HS-27A (cell line): ENCODE results near the gene EIF2A.
A peak's percentile ranks its signal among the peaks of the same experiment; 100 is the strongest.
"Not testable (repeated sequence)": the region's sequence is repeated elsewhere in the genome, so short reads cannot be mapped to it uniquely, and the experiment has no call there.

Experiments used
- DNase-seq: peaks from one replicate; pipeline ENCODE4 v3.0.0-alpha.2; 2012; ENCODE audit warnings: low read depth, missing footprints

EIF2A gene

DNA sequence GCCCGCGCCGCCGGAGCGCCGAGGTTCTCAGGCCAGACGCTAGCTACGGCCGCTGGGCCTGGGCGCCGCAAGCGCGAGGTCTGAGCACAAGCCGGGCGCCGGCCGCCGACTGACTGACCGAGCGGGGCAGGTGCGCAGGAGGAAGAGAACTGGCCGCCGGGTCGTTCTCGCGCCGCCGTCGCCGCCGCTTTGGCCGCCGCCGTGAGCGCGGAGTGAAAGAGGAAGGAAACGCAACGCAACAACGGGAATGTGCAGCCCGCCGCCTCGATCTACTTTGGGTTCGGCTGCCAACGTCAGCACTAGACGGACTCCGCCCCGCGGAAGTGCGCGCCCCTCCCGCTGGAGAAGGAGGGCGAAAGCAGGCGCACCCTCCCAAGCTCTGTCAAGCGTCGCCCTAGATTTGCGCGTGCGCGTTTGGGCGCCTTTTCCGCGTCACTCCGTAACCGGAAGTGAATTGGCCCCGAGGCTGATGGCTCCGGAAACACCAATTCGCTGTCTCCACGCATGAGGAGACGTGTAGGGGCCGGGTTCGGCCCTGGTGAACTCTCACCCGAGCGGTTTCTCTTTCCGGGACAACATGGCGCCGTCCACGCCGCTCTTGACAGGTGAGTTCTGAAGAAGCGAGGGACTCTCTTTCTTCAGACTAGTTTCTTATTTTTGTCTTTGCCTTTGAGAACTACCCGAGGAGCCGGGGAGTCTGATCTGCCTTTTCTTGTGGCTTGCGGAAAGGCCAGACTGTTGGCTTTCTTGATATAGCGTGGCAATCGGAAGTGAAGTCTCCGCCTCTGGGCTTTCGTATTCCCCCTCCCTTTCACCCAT is at the start of gene EIF2A, which contains the start of gene SERP1:
Gene EIF2A (plus strand): TSS at position 562 of the 819 bp plus-strand sequence. CDS start 16 bp downstream, at position 578.
Gene SERP1 (minus strand): TSS at position 271 of the 819 bp plus-strand sequence. CDS start 361 bp downstream, outside the sequence.
- DNase-seq: peak; percentile 97

DNA sequence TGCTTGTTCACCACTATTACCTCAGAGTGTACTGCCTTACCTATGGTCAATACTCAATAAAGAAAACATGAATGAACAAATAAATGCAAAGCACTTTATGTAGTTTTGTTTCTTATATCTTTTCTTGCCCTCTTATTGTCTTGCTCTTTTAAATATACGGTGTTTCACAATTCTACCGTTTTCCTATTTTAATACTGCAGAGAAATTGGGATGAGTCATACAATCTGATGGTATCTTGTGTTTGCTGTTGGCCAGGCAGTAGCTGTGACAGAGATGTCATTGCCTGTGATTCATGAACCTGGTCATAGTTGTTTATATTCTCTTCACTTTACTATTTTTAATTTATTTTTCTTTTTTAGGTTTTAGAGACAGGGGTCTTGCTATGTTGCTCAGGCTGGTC is 48.6 kb upstream of the EIF2A start:
- DNase-seq: no peak

DNA sequence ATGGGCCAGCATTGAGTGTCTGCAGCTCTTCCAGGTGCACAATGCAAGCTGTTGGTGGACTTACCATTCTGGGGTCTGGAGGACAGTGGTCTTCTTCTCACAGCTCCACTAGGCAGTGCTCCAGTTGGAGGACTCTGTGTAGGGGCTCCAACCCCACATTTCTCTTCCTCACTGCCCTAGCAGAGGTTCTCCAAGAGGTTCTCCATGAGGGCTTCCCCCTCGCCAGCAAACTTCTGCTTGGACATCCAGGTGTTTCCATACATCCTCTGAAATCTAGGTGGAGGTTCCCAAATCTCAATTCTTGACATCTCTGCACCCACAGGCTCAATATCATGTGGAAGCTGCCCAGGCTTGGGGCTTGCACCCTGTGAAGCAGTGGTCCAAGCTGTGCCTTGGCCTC is 45.6 kb upstream of the EIF2A start:
- not testable (repeated sequence) for DNase-seq

DNA sequence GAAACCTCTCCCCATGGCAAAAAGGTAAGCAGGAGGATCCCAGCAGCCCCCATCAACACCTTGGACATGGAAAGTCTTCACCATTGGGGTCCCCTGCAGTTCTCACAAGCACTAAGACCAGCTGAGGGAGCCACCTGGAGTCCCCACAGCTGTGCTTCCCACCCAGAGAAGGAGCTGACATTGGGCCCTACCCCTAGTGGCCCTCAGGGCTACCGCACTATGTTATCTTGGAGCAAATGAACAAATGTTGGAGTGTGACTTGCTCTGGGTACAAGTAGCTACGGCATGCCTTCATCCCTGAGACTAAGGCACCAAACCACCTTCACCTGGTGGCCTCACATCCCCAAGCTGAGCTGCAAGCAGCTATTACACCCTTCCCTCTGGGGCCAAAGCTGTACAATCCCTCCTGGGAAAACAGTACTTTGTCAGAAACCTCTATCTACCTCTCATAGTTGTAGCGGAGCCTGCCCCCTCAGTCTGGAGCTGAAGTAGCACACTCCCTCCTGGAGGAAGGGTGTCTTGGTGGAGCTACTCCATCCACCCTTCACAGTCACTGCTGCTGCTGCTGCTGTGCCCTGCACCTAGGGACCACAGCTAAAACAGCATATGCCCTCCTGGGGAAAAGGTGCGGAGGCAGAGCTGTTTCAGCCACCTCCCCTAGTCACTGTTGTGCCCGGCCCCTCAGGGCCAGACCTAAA is 43.0 kb upstream of the EIF2A start:
- DNase-seq: no peak

DNA sequence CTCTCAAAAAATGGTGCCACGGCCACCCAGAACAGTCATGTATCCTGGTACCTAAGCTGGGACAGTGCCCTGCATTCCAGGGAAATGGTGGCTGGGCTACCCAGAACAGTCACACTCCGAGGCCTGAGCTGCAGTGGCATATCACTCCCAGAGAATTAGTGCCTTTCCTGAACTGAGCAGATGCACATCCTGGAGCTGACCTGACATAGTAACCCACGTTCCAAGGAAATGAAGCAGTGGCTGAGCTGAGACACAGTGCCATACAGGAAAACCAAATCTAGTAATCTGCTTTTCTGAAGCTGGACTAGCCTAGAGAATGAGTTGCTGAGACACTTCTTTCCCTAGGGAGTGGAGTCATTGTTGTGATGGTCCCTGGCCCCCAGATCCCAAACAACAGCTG is 42.1 kb upstream of the EIF2A start:
- DNase-seq: no peak

DNA sequence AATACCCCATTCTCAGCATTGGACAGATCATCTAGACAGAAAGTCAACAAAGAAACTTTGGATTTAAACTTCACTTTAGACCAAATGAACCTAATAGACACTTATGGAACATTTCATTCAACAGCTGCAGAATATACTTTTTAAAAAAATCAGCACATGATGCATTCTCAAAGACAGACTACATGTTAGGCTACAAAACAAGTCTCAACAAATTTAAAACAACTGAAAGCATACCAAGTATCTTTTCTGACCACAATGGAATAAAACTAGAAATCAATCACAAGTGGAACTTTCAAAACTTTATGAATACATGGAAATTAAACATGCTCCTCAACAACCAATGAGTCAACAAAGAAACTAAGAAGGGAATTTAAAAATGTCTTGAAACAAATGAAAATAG is 38.2 kb upstream of the EIF2A start:
- DNase-seq: no peak

DNA sequence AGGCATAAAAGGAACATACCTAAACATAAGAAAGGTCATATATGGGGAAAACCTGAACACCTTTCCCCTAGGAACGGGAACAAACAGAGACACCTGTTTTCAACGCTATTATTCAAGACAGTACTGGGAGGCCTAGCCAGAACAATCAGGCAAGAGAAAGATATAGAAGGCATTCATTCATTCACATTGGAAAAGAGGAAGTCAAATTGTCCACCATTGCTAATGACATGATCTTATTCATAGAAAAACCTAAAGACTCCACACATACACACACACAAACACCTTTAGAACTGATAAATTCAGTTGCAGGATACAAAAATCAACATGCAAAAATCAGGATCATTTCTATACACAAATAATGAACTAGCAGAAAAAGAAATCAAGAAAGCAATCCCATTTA is 36.8 kb upstream of the EIF2A start:
- DNase-seq: no peak

DNA sequence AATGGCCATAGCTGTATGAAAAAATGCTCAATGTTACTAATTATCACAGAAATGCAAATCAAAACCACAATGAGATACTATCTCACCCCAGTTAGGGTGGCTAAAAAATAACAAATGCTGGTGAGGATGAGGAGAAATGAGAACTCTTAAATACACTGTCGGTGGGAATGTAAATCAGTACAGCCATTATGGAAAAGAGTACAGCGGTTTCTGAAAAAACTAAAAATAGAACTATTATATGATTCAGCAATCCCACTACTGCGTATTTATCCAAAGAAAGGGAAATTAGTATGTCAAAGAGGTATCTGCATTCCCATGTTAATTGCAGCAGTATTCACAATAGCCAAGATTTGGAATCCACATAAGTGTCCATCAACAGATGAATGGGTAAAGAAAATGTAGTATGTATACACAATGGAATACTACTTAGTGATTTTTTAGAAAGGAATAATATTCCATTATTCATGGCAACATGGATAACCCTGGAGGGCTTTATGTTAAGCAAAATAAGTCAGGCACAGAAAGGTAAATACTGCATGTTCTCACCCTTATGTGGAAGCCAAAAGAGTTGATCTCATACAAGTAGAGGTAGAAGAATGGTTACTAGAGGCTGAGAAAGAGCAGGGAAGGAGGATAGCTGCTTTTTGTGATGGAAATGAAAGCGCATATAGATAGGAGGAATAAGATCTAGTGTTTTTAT is 35.3 kb upstream of the EIF2A start:
- no peak for DNase-seq

DNA sequence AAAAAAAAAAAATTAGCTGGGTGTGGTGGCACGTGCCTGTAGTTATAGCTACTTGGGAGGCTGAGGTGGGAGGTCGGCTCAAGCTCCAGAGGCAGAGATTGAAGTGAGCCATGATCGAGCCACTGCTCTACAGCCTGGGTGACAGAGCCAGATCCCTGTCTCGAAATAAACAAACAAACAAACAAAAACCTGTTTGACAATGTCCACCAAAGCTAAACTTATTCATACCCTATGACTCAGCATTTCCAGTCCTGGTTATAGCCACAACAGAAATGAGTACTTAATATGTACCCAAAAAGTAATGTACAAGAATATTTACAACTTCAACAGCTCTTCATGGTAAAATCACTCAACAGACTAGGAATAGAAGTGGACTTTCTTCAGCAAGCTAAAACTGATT is 31.4 kb upstream of the EIF2A start:
- no peak for DNase-seq

DNA sequence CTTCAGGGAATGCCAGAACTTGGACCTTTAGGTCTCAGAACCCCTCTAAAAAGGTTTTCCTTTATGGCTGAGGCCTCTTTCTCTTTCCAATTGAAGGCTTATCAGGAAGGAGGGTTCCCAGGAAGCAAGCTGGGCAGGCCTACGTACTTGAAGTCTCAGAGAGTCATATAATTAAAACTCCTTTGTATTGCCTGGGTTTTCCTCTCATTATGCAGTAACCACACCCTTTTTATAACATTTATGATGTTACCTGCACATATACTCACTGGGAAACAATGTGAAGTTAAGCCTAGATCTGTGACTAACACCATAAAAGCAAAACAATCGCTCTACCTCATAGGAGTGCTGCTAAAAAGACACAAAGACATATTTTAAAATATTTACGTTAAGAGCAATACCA is 27.6 kb upstream of the EIF2A start:
- no peak for DNase-seq

DNA sequence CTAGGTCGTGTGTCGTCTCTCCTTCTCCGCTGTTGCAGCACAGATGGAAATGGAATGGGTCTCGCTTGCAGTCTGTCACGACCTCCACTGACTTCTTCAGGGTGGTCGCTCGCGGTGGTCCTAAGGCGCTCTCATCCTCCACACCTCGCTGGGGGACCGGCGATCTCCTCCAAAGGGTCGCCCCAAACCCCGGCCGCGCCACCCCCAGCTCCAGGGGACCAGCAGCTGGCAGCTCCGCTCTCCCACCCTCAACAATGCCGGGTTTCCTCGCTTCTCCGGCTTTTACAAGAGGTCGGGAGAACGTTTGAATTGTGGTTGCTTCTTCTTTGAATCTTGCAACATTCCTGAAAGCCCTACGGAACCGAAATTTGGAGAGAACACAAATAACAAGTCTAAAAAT is 26.2 kb upstream of the EIF2A start:
- DNase-seq: no peak

DNA sequence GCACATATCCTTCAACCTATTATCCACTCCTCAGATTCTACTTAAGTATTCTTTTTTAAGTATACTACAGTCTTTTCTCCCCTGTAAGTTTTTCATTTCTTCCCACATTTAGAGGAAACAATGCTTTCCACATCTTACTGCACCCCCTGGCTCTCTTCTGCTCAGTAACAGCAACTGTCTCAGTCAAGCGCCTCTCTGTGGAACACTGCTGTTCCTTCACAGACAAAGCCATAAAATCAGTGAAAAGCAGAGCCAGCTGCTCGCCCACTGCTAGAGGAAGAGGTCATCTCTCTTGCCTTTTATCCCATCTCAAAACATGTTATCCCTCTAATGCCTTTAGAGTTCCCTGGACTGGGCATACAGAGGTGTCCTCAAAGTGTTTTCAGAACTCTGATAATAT is 25.1 kb upstream of the EIF2A start:
- no peak for DNase-seq

DNA sequence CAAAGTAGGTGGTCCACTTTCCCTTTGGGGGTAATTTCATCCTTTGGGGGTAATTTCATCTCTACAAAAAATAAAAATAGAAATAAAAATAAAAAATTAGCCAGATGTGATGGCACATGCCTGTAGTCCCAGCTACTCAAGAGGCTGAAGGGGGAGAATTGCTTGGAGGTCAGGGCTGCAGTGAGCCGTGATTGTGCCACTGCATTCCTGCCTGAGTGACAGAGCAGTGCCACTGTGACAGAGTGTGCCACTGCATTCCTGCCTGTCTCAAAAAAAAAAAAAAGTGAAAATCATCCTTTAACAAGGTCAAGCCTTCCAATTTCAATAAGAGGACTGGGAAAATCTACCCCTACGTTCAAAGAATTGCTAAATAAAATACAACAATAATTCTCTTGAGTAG is 23.0 kb upstream of the EIF2A start:
- DNase-seq: no peak

DNA sequence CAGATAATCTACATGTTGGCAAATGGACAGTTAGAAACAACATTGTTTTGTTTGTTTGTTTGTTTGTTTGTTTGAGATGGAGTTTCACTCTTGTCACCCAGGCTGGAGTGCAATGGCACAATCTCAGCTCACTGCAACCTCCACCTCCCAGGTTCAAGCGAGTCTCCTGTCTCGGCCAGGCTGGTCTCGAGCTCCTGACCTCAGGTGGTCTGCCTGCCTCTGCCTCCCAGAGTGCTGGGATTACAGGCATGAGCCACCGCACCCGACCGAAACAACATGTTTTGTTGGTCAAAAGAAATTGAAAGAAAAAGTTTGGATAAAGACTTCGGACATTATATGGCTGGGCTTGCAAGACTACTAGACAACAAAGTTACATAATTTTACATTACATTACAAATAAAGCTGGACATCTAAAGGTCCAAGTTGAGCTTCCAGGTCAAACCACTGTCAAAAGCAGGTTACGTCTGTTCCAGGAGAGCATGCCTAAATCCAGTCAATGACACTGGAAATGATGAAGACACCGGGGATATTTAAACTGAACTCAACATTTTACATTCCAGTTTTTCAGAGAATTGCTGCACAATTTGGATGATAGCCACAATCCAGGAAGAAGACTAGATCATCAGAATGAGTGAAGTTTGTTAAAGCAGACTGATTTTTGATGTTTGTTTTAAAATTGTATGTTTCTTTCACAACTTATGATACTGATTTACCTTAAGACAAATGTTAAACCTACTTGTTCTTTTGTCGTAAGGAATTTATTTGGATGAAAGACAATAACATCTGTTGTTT is 18.9 kb upstream of the EIF2A start:
- DNase-seq: no peak

DNA sequence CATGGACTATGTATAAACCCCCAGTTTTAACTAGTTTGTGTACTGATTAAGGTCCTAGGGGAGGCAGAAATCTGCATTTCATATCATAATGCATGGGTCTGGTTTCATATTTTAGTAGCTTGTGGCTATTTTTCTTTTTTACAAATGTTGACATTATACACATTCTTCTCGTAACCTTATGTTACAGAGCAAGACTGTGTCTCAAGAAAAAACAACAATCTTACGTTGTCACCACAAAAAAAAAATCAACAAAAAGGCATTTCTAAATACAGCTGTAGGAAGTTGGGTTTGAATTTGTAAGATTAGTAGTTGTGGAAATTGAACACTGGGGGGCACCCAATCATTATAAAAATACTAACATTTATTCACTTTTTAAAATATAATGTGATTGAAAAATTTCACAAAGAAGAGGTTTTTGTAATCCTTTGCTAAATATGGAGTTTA is 18.2 kb upstream of the EIF2A start:
- DNase-seq: no peak

DNA sequence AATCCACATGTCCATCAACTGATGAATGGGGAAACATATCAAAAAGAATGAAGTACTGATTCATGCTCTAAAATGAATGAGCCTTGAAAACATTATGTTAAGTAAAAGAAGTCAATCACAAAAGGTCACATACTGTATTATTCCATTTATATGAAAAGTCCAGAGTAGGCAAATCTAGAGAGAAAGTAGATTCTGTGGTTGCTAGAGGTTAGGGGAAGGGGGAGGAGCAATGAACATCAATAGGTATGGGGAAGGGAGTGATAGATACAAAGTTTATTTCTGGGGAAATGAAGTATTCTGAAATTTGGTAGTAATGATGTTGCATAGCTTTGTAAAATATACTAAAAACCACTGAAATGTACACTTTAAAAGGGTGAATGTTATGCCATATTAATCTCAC is 14.8 kb upstream of the EIF2A start:
- no peak for DNase-seq

DNA sequence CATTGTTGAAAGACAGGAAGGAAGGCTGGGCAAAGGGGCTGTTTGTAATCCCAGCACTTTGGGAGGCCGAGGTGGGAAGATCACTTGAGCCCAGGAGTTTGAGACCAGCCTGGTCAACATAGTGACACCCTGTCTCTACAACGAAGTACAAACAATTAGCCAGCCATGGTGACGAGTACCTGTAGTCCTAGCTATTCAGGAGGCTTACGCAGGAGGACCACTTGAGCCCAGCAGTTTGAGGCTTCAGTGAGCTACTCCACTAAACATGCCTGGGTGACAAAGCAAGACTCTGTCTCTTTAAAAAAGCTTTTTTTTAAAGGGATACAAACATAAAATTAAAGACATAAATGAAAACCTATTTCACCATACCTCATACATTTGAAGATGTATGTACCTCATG is 11.4 kb upstream of the EIF2A start:
- no peak for DNase-seq

DNA sequence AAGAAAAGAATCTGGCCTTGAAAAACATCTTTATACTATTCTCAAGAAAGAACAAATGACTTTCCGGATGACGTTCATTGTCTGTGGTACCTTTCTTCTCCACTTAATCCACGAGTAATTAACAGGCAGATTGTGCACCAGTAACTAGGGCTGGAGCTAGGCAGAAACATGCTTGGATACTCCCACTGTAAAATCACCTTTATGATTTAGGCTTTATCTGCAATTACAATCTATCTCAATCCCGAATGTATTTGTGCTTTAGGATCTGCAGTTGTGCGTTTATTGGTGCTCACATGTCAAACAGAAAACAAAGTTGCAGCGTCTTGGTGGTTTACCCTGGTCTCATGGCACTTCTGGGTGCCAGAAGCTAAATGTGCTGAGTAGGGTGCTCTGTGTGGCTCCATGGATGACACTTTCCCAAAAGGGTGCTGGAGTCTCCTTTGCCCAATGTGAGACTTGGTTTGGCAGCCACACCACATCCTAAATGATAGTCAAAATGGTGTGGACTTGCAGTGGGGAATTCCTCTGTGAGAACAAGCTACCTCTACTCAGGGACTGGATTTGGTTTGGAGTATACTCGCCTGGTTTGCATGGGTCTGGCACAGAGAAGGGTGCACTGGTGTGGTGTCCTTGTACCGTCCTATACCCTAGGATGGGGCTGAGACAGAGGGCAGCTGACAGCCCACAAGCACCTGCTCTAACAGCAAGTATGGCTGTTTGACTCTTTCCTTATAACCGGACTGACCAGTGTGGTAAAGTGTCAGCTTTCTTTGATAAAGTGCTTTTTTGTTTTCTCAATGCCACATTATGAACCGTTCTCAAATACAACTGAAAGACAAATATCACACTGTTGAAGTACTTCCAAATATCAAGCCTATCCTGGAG is 8.0 kb upstream of the EIF2A start:
- no peak for DNase-seq

DNA sequence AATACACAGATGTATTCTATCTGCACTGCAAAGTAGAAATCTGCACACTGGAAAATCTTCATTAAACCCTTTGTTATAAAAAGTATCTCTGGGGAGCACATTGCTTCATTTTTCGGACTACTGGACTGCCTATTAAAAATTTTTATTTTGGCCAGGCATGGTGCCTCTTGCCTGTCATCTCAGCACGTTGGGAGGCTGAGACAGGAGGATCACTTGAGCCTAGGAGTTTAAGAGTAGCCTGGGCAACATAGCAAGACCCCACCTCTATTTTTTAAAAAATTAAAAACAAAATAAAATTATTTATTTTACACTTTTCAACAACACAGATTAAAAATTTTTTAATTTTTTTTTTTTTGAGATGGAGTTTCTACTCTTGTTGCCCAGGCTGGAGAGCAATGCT is 6.3 kb upstream of the EIF2A start:
- no peak for DNase-seq

DNA sequence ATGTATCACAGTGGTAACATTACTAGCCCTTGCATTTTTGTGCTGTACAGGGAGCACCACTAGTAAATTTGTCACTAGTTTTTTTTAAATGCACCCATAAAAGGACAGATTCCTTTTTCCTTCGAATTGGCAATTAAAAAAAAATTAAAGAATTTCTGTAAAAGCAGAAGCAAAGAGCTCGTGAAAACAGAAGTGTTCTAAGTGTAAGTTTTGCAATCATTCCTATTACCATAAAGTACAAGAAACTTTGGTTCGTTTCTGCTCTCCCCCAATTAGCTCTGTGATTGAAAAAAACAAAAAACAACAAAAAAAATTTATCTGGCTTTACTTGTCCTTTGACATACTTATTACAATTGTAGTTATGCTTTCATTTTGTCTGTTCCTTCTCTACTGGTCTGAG is 5.6 kb upstream of the EIF2A start:
- no peak for DNase-seq

DNA sequence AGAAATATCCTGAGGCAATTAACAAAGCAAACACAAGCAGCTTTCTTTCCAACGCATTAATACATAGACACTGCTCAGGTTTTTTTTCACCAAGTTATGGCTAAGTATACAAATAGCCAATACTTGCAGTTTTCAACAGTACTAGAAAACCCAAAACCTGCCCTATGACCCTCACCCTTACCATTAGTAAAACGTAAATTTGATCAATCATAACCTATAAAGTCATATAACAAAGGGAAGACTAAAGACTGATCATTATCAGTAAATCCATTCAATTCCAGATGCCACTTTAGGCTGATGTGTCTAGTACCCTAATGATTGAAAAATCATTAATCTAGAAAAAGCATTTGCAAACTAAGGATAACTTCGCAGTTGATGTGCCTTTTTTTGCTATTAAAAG is 3.5 kb upstream of the EIF2A start:
- no peak for DNase-seq
